Bone marrow (tissue), 2 donors: ENCODE data around the gene CPT2.
"Not testable (repeated sequence)": the region's sequence is repeated elsewhere in the genome, so short reads cannot be mapped to it uniquely, and the experiment has no call there.

Experiments
- DNase-seq, 2 donors: peaks; one replicate each; lab custom pipeline; 2025; lab: John Stamatoyannopoulos, UW

The CPT2 gene

DNA sequence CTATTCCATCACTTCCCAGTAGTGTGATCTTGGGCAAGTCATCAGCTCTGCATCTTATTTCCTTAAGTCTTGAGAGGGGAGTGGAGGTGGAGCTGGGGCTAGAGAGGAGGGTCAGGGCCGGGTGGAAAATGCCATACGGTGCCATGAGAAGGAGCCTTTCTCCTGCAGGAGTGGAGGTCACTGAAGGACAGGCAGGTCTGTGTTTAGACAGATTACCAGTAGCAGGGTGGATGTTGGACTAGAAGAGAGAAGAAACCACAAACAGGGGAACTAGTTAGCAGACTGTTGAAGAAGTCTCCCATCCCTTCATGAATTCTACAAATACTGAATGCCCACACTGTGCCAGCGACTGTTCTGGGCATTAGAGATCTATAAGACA, 13.9 kb upstream of the CPT2 start:
- DNase-seq: no peak

DNA sequence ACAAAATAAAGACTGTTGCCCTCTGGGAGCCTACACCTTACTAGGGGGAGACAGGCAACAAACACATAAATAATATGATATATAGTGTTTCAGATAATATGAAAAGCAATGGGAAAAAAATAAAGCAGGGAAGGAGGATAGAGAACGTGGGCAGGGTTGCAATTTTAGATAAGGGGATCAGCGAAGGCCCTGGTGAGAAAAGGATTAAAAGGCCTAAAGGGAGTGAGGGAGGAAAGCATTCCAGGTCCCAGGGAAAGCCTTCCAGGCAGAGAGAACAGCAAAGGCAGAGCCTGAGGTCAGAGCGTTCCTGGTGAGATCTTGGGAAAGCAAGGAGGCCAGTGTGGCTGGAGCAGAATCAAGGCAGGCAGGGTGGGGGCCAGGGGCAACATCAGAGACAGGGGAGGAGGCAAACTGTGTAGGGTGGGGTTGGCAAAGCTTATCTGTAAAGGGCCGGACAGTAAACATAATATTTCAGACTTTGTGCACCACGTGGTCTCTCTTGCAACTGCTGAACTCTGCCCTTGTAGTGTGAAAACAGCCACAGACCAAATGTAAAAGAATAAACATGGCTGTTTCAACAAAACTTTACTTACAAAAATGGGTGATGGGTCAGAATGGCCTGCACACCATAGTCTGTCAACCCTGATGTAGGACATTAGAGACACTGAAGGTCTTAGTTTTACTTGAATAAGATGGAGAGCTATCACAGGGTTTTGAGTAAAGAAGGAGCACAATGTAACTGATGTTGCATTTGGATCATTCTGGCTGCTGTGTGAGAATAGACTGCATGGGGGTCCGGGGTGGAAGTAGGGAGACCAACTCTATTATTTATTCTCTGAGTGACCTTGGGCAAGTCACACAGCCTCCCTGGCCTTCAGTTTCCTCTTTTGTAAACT, 13.3 kb upstream of the CPT2 start:
- DNase-seq: no peak

DNA sequence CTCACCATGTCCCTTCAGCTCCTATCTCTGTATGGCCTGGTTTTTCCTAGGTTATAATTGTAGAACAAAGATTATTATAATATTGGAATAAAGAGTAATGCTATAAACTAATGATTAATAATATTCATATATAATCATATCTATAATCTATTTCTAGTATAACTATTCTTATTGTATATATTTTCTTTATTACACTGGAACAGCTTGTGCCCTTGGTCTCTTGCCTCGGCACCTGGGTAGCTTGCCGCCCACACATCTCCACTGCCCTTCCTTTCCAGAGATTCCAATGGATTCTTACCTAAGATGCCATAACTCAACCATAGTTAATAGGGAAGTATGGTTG, 10.7 kb upstream of the CPT2 start:
- DNase-seq: not testable (repeated sequence)

DNA sequence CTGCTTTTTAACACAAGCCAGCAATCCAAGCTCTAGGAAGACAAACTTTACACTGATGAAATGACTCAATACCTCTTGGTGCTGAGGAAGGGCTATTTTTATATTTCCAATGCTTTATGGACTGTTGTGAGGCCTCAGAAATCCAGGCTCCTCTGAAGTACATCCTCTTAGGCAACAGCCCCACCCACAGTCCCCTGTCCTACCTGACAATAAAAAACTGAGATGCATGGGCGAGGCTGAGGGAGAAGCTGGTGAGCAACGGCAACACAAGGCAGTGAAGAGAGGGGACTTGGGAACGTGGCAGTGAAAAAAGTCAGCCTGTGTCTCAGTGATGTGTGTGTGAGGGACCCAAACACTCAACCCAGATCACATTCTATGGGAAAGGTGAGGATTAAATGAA, 10.1 kb upstream of the CPT2 start:
- no peak for DNase-seq

DNA sequence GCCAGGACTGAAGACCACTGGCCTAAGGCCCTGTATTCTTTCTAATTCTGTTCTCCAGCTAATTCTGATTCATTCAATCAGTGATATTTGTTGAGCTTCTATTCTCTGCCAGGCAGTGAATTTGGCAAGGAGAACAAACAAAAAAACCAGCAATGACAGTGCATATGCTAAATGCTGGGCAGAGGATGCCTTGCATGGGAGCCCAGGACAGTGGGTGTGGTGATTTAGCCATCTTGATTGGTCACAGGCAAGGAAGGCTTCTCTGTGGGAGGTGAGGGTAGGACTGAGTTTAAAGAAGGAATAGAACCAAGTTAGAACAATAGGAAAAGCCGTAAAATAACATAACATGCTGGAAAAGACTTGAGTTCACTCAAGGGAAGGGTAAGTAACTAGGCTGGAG, 9.2 kb upstream of the CPT2 start:
- no peak for DNase-seq

DNA sequence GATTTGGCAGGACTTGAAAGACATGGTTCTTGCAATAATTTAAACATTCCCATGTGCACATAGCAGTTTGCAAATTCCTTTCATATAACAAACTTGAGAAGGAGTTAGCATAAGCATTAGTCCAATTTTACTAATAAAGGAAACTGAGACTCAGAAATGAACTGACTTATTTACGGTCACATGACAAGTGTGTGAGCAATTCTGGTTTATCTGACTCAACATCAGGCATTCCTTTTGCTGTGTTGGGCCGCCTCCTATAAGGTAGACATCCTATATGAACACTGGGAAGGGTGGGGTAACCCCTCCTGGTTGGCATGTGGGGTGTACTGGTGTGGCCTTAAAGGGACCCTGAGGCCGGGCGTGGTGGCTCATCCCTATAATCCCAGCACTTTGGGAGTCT, 8.5 kb upstream of the CPT2 start:
- no peak for DNase-seq

DNA sequence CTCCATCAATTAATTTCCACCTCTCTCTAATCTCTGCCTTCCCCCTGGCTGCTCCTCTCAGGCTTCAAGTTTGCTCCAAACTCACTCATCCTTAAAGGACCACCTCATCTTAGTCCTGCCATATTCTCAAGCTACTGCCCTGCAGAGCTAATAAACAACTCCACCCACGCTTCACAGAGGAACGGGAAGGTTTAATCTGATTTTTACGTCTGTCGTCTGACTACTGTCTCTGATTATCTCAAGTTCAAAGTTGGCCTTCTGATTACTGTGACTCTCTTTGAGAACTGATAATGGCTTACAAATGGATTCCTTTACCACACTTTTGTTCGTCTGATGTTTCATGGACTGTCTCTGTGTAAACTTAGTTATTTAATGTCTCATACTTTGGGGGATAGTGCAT, 7.6 kb upstream of the CPT2 start:
- DNase-seq: no peak

DNA sequence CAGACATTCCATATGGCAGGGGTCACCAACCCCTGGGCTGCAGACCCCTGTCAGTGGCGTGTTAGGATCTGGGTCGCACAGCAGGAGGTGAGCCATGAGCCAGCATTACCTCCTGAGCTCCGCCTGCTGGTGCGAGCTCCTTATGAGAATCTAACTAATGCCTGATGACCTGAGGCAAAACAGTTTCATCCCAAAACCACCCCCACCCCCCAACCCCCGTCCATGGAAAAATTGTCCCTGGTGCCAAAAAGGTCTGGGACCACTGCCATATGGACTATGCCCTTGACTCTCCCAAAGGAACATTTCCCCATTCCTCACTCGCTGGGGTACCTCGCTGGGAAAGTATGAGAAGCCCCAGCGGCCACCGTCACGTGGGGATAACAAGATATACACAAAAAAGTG, 6.4 kb upstream of the CPT2 start:
- DNase-seq: no peak

DNA sequence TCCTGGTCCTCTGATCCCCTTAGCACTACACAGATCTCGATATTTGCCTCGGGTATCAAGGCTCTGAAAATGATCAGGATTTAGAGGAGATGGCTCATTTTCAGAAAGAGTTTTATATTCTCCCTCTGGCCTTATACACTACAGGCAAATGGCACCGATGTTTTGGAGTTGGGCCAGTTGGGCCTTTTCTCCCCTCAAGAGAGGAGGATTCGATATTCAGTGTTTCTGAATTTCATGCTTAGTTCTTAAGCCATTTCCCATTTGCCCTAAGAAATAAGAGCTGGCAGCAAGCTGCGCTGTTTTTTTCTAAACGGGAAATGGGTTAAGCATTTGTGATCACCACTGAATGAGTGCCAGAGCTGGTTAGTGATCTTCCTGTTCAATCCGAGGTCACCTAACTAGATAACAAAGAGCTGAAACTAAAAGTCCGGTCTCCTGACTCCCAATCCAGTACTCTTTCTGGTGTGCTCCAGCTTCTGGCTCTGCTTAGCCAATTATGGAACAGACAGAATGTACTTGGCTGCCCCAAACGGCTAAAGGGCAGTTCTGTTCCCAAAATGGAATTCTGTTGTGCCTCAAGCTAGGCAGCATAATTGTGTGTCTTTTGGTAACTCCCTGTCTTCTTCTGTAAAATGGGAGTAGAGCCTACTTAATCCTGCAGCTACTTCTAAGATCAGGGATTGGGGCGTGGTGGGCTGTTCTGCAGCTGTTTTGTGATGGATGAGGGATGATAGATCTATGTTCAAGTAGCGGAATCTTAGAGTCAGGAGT, 1.2 kb upstream of the CPT2 start:
- DNase-seq: no peak

DNA sequence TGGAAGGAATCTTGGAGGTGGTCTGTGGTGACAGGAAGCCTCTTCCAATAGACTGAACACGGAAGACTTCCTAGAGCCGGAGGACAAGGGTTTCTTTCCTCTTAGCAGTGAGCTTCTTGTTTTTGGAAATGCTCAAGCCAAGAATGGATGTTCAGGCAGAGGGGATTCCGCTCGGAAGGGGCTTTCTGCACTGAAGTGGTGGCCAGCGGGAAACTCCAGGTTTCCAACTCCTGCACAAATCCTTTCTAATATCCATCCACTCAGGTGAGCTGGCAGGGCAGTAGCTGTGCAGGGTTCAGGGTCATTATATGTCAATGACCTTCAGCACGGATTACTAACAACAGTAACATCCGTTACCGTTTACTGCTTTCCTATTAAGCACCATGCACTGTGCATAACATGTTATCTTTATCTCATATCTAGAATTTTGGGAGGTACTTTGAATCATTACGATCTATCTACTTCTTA, 573 bp upstream of the CPT2 start:
- peak in 1 of 2 donors; percentile 48 for DNase-seq

DNA sequence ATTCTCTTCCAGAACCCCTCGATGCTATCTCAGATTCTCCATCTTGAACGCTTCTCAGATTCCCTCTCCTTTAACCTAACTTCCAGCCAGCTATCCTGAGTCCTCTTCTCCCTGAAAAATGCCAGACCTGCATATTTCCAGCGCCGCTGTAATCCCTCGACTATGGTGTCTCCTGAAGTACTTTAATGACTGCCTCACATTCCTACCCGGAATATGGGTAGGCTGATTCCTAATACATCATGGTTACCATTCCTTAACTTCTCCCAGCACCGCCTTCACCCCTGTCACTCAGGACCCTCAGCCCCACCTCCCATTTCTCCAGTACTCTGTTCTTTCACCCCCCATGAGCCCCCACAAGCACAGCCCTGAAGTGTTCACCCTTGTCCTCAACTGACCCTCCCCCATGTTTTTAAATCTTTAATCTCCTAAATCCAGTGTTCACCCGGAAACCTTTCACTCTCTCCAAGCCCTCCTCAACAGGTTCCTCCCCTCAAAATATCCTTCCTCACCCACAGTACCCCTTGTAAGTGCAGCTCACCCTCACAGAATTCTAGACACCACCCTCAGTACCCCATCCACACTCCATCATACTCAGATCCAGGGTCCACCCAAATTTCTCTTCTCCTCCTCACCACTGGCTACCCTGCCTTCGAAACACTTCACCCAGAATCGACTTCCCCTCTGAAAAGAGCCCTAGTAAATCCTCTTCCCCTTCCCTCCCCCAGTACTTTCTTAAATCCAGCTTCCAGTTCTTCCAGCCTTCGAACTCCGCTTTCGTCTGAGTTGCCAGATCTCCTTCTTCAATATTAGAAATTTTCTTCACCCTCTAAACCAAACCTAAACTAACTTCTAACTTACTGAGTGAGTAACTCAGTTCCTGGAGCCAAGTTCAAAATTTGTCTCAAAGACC, 922 bp downstream of the CPT2 start:
- no peak for DNase-seq

DNA sequence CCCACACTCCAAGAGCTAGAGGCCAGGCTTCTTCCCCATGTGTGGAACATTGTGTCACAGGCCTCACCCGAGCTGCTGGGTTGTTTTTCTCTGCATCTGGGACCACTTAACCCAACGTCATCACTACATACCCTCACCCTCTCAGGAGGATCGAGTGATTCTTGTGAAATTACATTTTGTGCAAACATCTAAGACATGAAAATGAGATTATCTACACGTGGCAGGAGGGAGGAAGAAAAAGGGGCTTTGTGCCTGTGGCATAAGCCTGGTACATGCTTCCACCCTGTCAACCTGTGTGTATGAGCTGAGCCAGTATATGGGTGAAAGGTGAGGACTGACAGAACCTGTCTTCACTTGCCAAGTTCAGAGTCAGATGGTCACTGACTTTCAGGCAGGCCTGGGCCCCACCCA, 1.6 kb downstream of the CPT2 start:
- DNase-seq: no peak

DNA sequence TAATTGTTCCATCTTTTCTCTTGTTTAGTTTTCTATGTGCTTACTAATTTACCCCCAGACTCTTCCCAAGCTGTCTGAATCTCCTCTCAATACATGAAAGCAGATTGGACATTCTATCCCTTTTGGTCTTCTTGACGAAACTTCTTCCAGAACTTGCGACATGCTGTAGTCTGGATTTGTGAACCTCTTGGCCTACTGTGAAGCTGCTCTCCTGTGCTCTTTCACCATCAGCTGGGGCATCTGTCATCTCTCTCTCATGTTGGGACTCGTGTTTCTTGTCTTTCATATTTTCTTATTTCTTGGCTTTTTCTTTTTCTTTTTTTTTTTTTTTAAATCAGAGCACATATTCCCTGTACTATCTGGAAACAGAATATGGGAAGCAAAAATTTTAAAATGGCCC, 6.8 kb downstream of the CPT2 start:
- no peak for DNase-seq

DNA sequence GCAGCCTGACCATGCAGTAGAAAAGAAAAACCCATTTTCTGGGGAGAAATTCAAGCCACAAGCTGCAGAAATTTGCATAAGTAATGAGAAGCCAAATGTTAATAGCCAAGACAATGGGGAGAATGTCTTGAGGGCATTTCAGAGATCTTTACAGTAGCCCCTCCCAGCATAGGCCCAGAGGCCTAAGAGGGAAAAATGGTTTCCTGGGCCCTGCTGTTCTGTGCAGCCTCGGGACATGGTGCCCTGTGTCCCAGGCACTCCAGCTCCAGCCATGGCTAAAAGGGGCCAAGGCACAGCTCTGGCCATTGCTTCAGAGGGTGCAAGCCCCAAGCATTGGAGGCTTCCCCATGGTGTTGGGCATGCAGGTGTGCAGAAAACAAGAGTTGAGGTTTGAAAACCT, 8.9 kb downstream of the CPT2 start:
- not testable (repeated sequence) for DNase-seq

DNA sequence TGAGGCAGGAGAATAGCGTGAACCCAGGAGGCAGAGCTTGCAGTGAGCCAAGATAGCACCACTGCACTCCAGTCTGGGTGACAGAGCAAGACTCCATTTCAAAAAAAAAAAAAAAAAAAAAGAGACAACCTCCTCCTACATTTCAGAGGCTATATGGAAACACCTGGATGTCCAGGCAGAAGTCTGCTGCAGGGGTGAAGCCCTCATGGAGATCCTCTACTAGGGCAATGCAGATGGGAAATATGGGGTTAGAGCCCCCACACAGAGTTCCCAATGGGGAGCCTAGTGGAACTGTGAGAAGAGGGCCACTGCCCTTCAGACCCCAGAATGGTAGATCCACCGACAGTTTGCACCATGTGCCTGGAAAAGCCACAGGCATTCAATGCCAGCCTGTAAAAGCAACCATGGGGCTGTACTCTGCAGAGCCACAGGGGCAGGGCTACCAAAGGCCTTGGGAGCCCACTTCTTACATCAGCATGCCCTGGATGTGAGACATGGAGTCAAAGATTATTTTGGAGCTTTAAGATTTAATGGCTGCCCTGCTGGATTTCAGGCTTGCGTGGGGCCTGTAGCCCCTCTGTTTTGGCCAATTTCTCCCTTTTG, 9.6 kb downstream of the CPT2 start:
- DNase-seq: not testable (repeated sequence)

DNA sequence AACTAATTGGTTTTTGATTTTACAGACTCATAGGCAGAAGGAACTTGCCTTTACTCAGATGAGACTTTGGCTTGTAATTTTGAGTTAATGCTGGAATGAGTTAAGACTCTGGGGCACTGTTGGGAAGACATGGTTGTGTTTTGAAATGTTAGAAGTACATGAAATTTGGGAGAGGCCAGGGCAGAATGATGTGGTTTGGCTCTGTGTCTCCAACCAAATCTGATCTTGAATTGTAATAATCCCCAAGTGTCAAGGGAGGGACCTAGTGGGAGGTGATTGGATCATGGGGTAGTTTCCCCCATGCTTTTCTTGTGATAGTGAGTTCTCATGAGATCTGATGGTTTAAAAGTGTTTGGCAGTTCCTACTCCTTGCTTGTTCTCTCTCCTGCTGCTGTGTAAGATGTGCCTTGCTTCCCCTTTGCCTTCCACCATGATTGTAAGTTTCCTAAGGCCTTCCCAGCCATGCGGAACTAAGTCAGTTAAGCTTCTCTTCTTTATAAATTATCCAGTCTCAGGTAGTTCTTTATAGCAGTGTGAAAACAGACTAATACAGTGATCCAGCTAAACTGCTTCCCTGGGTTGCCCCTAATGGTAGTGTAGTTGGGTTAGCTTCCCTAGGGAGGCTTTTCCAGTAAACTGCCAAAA, 10.2 kb downstream of the CPT2 start:
- DNase-seq: no peak

DNA sequence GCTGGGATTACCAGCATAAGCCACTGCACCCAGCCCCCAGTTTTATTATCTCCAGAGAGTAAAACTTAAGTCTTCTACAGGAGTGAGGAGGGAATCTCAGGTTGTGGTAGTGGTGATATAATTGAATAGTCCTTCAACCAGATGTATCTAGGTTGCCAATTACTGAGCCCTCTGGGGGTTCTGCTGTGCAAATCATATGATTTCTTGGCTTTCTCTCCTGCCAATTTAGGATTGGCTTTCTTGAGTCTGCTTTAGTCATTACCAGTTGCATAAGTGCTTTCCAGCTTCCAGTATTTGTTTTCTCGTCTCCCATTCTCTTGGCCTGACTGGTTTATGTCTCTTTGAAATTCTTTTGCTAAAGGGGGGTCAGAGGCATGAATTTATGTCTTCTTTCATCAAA, 11.1 kb downstream of the CPT2 start:
- no peak for DNase-seq

DNA sequence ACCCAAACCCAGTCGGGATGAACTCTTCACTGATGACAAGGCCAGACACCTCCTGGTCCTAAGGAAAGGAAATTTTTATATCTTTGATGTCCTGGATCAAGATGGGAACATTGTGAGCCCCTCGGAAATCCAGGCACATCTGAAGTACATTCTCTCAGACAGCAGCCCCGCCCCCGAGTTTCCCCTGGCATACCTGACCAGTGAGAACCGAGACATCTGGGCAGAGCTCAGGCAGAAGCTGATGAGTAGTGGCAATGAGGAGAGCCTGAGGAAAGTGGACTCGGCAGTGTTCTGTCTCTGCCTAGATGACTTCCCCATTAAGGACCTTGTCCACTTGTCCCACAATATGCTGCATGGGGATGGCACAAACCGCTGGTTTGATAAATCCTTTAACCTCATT, 13.7 kb downstream of the CPT2 start:
- no peak for DNase-seq

DNA sequence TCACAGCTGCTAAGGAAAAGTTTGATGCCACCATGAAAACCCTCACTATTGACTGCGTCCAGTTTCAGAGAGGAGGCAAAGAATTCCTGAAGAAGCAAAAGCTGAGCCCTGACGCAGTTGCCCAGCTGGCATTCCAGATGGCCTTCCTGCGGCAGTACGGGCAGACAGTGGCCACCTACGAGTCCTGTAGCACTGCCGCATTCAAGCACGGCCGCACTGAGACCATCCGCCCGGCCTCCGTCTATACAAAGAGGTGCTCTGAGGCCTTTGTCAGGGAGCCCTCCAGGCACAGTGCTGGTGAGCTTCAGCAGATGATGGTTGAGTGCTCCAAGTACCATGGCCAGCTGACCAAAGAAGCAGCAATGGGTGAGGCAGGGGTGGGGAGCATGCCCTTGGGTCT, 14.3 kb downstream of the CPT2 start:
- DNase-seq: no peak

DNA sequence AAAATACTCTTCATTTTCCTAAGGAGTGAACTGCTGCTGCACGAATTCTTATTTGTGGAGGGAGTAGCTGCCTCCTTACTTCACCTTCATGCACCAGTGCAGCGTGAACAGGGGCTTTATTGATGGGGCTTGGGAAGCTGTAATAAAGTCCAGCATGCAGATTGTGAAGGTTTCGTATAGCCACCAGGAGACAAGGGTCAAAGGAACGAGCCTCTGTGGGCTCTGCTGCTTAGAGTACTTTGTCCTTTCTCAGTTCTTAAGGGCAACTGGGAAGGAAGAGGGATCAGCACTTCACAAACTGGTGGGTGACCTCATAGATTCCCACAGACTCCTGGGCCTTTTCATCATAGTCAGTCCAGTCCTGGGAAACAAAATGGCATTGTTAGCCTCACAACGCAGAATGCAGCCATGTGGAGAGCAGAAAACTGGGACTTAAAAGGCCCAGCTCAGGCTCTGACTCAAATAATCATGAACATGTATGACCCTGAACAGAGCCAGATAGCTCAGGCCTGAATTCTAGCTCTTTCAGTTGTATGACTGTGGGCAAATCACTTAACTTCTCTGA, 17.8 kb downstream of the CPT2 start:
- no peak for DNase-seq

DNA sequence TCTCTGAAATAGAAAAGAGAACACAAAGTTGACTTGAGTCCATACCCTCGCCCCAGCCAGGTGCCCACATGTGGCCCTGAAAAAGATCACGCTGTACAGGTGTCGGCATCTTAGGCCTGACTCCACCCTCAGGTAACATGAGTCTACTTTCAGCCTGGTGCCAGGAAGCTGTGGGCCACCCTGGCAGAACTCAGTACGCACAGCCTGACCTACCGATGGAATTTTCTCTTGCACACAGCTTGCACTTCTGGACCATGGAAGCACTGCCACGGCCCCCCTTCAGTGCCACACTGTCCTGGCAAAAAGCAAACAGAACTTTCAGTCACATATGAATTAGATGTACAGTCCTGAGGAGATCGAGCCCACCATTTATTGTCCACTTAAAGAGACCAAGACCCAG, 21.6 kb downstream of the CPT2 start:
- DNase-seq: no peak
